Astrocyte (in vitro differentiated cells and primary cell): ENCODE results near the gene OTUD3. TPM values are rescaled to one million over a fixed set of nuclear protein-coding genes. Genes with fewer than 3 reads are reported as not detected.

Experiments
- DNase-seq: peaks from one replicate; pipeline ENCODE4 v3.0.0-alpha.2; 2010; ENCODE audit warnings: low read depth
- FAIRE-seq: peaks from 2 replicates; lab custom pipeline; 2011; peaks lifted over from hg19 to GRCh38; lab: Jason Lieb, UNC
- H2AFZ ChIP-seq: 2 replicates; pipeline ENCODE4 v1.6.0; 2012; ENCODE audit warnings: low read depth, low read length, inconsistent platforms
- H3K27ac ChIP-seq: 2 replicates; pipeline ENCODE4 v1.5.1; 2011; ENCODE audit warnings: low read depth, low read length, inconsistent platforms
- H3K27me3 ChIP-seq: 2 replicates; pipeline ENCODE4 v1.6.0; 2011; ENCODE audit warnings: low read length, inconsistent platforms; ENCODE audit not compliant: insufficient read depth
- H3K36me3 ChIP-seq: 2 replicates; pipeline ENCODE4 v1.5.1; 2011; ENCODE audit warnings: low read length, inconsistent platforms; ENCODE audit not compliant: insufficient read depth
- H3K4me1 ChIP-seq: 2 replicates; pipeline ENCODE4 v1.5.1; 2011; ENCODE audit warnings: low read length, inconsistent platforms; ENCODE audit not compliant: insufficient read depth
- H3K4me2 ChIP-seq: 2 replicates; pipeline ENCODE4 v1.6.0; 2012; ENCODE audit warnings: low read length, inconsistent platforms
- H3K4me3 ChIP-seq: 2 replicates; pipeline ENCODE4 v1.5.1; 2011; ENCODE audit warnings: low read depth, mild to moderate bottlenecking, low read length, inconsistent platforms; ENCODE audit not compliant: insufficient read depth
- H3K79me2 ChIP-seq: 2 replicates; pipeline ENCODE4 v1.6.0; 2012; ENCODE audit warnings: mild to moderate bottlenecking, low read length, inconsistent platforms; ENCODE audit not compliant: insufficient read depth
- H3K9ac ChIP-seq: 2 replicates; pipeline ENCODE4 v1.6.0; 2012; ENCODE audit warnings: mild to moderate bottlenecking, low read length, inconsistent platforms
- H3K9me3 ChIP-seq: 2 replicates; pipeline ENCODE4 v1.5.1; 2012; ENCODE audit warnings: low read depth, mild to moderate bottlenecking, low read length, inconsistent platforms; ENCODE audit not compliant: insufficient read depth
- H4K20me1 ChIP-seq: 2 replicates; pipeline ENCODE4 v1.6.0; 2012; ENCODE audit warnings: low read length, inconsistent platforms; ENCODE audit not compliant: insufficient read depth
- H3K27ac Mint-ChIP-seq: one replicate; pipeline ENCODE4 v1.8.0; 2021; ENCODE audit warnings: mild to moderate bottlenecking, mixed read lengths; ENCODE audit not compliant: unreplicated experiment
- H3K27me3 Mint-ChIP-seq: one replicate; pipeline ENCODE4 v1.8.0; 2021; ENCODE audit warnings: low read depth, mixed read lengths; ENCODE audit not compliant: unreplicated experiment
- H3K36me3 Mint-ChIP-seq: one replicate; pipeline ENCODE4 v1.8.0; 2021; ENCODE audit warnings: low read depth, mixed read lengths; ENCODE audit not compliant: unreplicated experiment
- H3K4me1 Mint-ChIP-seq: one replicate; pipeline ENCODE4 v1.8.0; 2021; ENCODE audit warnings: low read depth, mixed read lengths; ENCODE audit not compliant: unreplicated experiment
- H3K4me3 Mint-ChIP-seq: one replicate; pipeline ENCODE4 v1.8.0; 2021; ENCODE audit warnings: mild to moderate bottlenecking, moderate library complexity, mixed read lengths; ENCODE audit not compliant: unreplicated experiment
- H3K9me3 Mint-ChIP-seq: one replicate; pipeline ENCODE4 v1.8.0; 2021; ENCODE audit warnings: mild to moderate bottlenecking, mixed read lengths; ENCODE audit not compliant: unreplicated experiment
- CTCF ChIP-seq: IDR thresholded peaks from 2 replicates; pipeline ENCODE4 v1.5.1; 2011; ENCODE audit warnings: low read depth, mild to moderate bottlenecking, inconsistent platforms, low read length, moderate library complexity; ENCODE audit not compliant: insufficient read depth
- EZH2 ChIP-seq: IDR thresholded peaks from 2 replicates; pipeline ENCODE4 v1.6.1; 2012; ENCODE audit warnings: mild to moderate bottlenecking, low read length, inconsistent platforms; ENCODE audit not compliant: insufficient read depth
- total RNA-seq: library from RNA; stranded (reverse); gene quantifications from 2 replicates; pipeline ENCODE4 v1.2.1, GENCODE V29; 2021

The OTUD3 gene
- total RNA-seq, 1 donor from 2014 or later, result 10.6 TPM

- TF ChIP-seq CTCF, result no peak
- DNase-seq, result no peak
- Histone ChIP-seq H4K20me1 (peaks cover 18% of the 10 kb centered on the region), H3K27ac (no peak overlapping the region), H3K4me2 (no peak overlapping the region), H3K36me3 (peaks cover 34% of the 10 kb centered on the region), H3K4me3 (no peak overlapping the region), H3K9me3 (no peaks in the 10 kb centered on the region), H3K79me2 (no peaks in the 10 kb centered on the region), H3K9ac (no peak overlapping the region), H2AFZ (no peak overlapping the region), H3K27me3 (no peaks in the 10 kb centered on the region), H3K4me1 (no peaks in the 10 kb centered on the region)
- Mint-ChIP-seq H3K27ac (no peak overlapping the region), H3K27me3 (no peaks in the 10 kb centered on the region), H3K36me3 (peaks cover 42% of the 10 kb centered on the region), H3K9me3 (no peaks in the 10 kb centered on the region), H3K4me1 (peaks cover 12% of the 10 kb centered on the region), H3K4me3 (no peak overlapping the region)
- no peak for FAIRE-seq
Measured at GRCh38 chr1:19909971-19910370, 27.8 kb downstream of the OTUD3 start.

- no peaks in the 10 kb centered on the region for H3K79me2 ChIP-seq
- H3K9ac ChIP-seq, result no peak overlapping the region
- FAIRE-seq (no peak), DNase-seq (no peak)
- no peak overlapping the region for H2AFZ ChIP-seq
- H3K27ac Mint-ChIP-seq, result no peak overlapping the region
- H3K4me3 ChIP-seq, result no peak overlapping the region
- no peak for TF ChIP-seq CTCF
- no peak for TF ChIP-seq EZH2
- H3K9me3 Mint-ChIP-seq, result no peaks in the 10 kb centered on the region
- H3K36me3 ChIP-seq, result peaks cover 32% of the 10 kb centered on the region
- H3K27ac ChIP-seq, result no peak overlapping the region
- peaks cover 40% of the 10 kb centered on the region for H3K36me3 Mint-ChIP-seq
- H3K27me3 ChIP-seq, result no peaks in the 10 kb centered on the region
- H3K4me3 Mint-ChIP-seq, result no peak overlapping the region
- H3K27me3 Mint-ChIP-seq, result no peaks in the 10 kb centered on the region
- H3K4me1 ChIP-seq, result no peaks in the 10 kb centered on the region
- no peak overlapping the region for H3K4me2 ChIP-seq
- peaks cover 12% of the 10 kb centered on the region for H3K4me1 Mint-ChIP-seq
- H3K9me3 ChIP-seq, result no peaks in the 10 kb centered on the region
- peaks cover 18% of the 10 kb centered on the region for H4K20me1 ChIP-seq
Measured at GRCh38 chr1:19910650-19911049, 28.5 kb downstream of the OTUD3 start.

GRCh38 chr1:19918057-19918456 lies 35.9 kb downstream of the OTUD3 start:
- Histone ChIP-seq H3K27me3 (no peaks in the 10 kb centered on the region), H2AFZ (no peak overlapping the region), H3K36me3 (peaks cover 5% of the 10 kb centered on the region), H3K4me2 (no peak overlapping the region), H3K27ac (no peak overlapping the region), H4K20me1 (peaks cover 18% of the 10 kb centered on the region), H3K4me1 (no peaks in the 10 kb centered on the region), H3K9me3 (no peaks in the 10 kb centered on the region), H3K9ac (no peak overlapping the region), H3K4me3 (no peak overlapping the region), H3K79me2 (no peaks in the 10 kb centered on the region)
- DNase-seq, result peak; percentile 51
- H3K27ac Mint-ChIP-seq, result peak overlapping the region; percentile 38
- H3K27me3 Mint-ChIP-seq, result peaks cover 19% of the 10 kb centered on the region
- H3K36me3 Mint-ChIP-seq, result peaks cover 14% of the 10 kb centered on the region
- no peak for FAIRE-seq
- H3K4me3 Mint-ChIP-seq, result no peak overlapping the region
- TF ChIP-seq CTCF (peak; percentile 93), EZH2 (no peak)
- H3K9me3 Mint-ChIP-seq, result no peaks in the 10 kb centered on the region
- no peaks in the 10 kb centered on the region for H3K4me1 Mint-ChIP-seq
